Measurements from ENCODE around the gene CD247.

The CD247 gene

DNA sequence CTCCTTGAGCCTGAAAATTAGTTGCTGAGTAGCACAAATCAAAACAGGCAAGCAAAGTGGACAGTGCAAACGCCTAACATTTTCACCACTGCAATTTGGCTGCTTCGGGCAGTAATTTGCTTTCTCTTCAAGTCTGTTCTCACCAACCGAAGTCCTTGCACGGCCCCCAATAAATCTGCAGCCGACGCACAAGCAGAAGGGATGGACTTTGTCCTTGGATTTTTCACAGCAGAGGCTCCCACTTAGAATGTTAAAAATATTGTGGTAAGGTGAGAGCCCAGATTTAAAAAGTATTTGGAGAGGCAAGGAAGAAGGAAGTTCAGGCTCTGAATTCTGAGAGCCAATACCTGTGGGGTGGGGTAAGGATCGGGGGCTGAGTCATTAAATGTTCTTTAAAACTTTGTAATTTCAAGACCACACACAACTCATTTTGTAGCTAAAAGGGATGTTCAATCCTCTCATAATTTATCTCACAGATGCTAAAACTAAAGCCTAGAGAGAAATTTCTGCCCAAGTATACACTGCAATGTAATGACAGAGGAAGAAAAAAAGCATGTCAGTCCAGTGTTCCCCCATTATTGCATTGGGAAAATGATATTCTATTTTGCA is 6.2 kb downstream of the CD247 start:
- in situ Hi-C loops (cut with HindIII; ENCODE audit: low sequenced_read_pairs): no loop called here
- TF ChIP-seq, protein P1, sequence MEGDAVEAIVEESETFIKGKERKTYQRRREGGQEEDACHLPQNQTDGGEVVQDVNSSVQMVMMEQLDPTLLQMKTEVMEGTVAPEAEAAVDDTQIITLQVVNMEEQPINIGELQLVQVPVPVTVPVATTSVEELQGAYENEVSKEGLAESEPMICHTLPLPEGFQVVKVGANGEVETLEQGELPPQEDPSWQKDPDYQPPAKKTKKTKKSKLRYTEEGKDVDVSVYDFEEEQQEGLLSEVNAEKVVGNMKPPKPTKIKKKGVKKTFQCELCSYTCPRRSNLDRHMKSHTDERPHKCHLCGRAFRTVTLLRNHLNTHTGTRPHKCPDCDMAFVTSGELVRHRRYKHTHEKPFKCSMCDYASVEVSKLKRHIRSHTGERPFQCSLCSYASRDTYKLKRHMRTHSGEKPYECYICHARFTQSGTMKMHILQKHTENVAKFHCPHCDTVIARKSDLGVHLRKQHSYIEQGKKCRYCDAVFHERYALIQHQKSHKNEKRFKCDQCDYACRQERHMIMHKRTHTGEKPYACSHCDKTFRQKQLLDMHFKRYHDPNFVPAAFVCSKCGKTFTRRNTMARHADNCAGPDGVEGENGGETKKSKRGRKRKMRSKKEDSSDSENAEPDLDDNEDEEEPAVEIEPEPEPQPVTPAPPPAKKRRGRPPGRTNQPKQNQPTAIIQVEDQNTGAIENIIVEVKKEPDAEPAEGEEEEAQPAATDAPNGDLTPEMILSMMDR (IDR thresholded peaks at IDR 0.05; ENCODE audit: low read depth, low read length): no peak
- no peak for DNase-seq (ENCODE audit: low read depth, low spot score)
- no peak overlapping the region for H3K4me3 ChIP-seq (ENCODE audit: low read depth, low read length)

DNA sequence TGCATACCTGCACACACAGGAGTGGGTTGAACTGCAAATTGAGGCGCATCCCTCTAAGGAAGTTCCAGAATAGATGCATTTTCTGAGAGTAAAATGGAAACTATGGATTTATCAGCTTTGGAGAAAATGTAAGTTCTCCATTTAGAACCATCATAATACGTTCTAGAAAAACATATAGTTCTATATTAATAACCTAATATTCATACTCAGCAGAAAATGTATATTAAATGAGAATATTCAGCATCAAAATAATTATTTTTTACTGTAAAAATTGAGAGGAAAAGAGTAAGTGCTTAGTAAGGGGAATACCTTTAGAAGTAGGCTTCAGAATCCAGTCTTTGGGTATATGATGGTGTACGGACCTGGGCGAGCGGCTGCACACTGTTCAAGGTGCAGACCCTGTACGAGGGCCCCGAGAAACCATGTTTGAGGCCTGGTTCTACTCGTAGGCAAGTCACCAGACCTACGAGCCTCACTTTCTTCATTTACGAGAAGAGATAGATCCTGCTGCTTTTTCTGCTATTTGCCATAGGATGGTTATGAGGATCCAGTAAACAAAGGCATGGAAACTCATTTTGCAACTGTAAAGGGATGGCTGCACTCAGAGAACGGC is 6.8 kb downstream of the CD247 start:
- in situ Hi-C loops (cut with HindIII; ENCODE audit: low sequenced_read_pairs): no loop called here
- H3K4me3 ChIP-seq (ENCODE audit: low read depth, low read length): no peak overlapping the region

GRCh38 chr1:167510881-167511280 is 7.4 kb downstream of the CD247 start:
- no peak overlapping the region for H3K4me3 ChIP-seq (ENCODE audit: low read depth, low read length)
- no peak for DNase-seq (ENCODE audit: low read depth, low spot score)
- in situ Hi-C loops (cut with HindIII; ENCODE audit: low sequenced_read_pairs): no loop called here
- TF ChIP-seq, protein P1 (IDR thresholded peaks at IDR 0.05; ENCODE audit: low read depth, low read length): no peak

More for the DNA sequence above, 6.8 kb downstream of the CD247 start:
- TF ChIP-seq, protein P1 (IDR thresholded peaks at IDR 0.05; ENCODE audit: low read depth, low read length): no peak
- DNase-seq (ENCODE audit: low read depth, low spot score): no peak

DNA sequence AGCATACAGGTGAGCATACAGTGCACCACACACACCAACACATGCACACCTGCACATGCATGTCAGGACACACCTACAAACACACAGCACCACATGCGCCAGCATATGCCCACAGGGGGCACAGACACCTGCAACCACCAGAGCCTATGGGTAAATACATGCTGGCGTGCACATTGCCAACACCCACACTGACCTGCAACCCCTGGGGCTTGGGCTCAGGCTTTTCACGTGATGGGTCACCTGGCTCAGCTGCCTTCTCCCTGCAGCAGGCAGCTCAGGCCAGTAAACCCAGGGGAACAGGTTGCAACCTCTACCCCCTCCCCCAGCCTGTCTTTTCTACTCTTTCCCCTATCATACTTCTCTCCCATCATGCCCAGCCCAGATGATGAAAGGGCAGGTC is 8.1 kb downstream of the CD247 start:
- DNase-seq (ENCODE audit: low read depth, low spot score): no peak
- in situ Hi-C loops (cut with HindIII; ENCODE audit: low sequenced_read_pairs): no loop called here
- H3K4me3 ChIP-seq (ENCODE audit: low read depth, low read length): no peak overlapping the region
- TF ChIP-seq, protein P1 (IDR thresholded peaks at IDR 0.05; ENCODE audit: low read depth, low read length): no peak

- TF ChIP-seq, protein P1 (IDR thresholded peaks at IDR 0.05; ENCODE audit: low read depth, low read length): no peak
- in situ Hi-C loops (cut with HindIII; ENCODE audit: low sequenced_read_pairs): no loop called here
- H3K4me3 ChIP-seq (ENCODE audit: low read depth, low read length): no peak overlapping the region
- DNase-seq (ENCODE audit: low read depth, low spot score): no peak
Measured at GRCh38 chr1:167509587-167509986, 8.7 kb downstream of the CD247 start.

DNA sequence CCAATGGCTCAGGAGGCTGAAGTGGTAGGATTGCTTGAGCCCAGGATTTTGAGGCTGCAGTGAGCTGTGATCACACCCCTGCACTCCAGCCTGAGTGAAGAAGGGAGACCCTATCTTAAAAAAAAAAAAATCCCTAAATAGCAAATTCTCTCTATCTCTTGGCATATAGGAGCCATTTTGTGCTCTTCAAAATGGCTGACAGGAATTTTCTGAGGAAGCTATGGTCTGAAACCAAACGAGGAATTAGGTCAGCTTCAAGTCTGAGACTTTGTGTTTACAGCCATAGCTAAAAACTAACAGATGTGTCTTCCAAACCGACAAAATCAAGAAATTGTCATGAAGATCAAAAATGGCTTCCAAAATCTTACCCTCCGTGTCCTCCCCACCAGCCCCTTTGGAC is 10.6 kb downstream of the CD247 start:
- in situ Hi-C loops (cut with HindIII; ENCODE audit: low sequenced_read_pairs): no loop called here
- H3K4me3 ChIP-seq (ENCODE audit: low read depth, low read length): no peak overlapping the region
- TF ChIP-seq, protein P1 (IDR thresholded peaks at IDR 0.05; ENCODE audit: low read depth, low read length): no peak
- DNase-seq (ENCODE audit: low read depth, low spot score): no peak

All from astrocyte of the spinal cord (primary cell).